Trophoblast cell (in vitro differentiated cells and primary cell): ENCODE results near the gene CXADR.
A peak's percentile ranks its signal among the peaks of the same experiment; 100 is the strongest.

Source experiments
- DNase-seq, 2 donors: peaks; one replicate each; pipeline ENCODE4 v3.0.0-alpha.2; 2016
- H2AFZ ChIP-seq: 2 replicates; pipeline ENCODE4 v1.6.1; 2013; ENCODE audit warnings: low read length, moderate library complexity, mild to moderate bottlenecking; ENCODE audit not compliant: insufficient read depth, poor library complexity
- H2AK5ac ChIP-seq: 2 replicates; pipeline ENCODE4 v1.6.1; 2013; ENCODE audit warnings: mild to moderate bottlenecking, low read length
- H2BK120ac ChIP-seq: 2 replicates; pipeline ENCODE4 v1.6.1; 2013; ENCODE audit warnings: low read length, mild to moderate bottlenecking, moderate library complexity; ENCODE audit not compliant: insufficient read depth, poor library complexity
- H2BK12ac ChIP-seq: 2 replicates; pipeline ENCODE4 v1.6.1; 2013; ENCODE audit warnings: mild to moderate bottlenecking, low read length, moderate library complexity
- H2BK5ac ChIP-seq: 2 replicates; pipeline ENCODE4 v1.6.1; 2013; ENCODE audit warnings: low read length, low read depth, moderate library complexity, mild to moderate bottlenecking; ENCODE audit not compliant: poor library complexity
- H3K14ac ChIP-seq: 2 replicates; pipeline ENCODE4 v1.6.1; 2013; ENCODE audit warnings: mild to moderate bottlenecking, low read length
- H3K18ac ChIP-seq: 2 replicates; pipeline ENCODE4 v1.6.1; 2013; ENCODE audit warnings: mild to moderate bottlenecking, low read length
- H3K23ac ChIP-seq: 2 replicates; pipeline ENCODE4 v1.6.1; 2013; ENCODE audit warnings: low read length
- H3K27ac ChIP-seq: 2 replicates; pipeline ENCODE4 v1.5.1; 2013; ENCODE audit warnings: low read depth, mild to moderate bottlenecking, inconsistent platforms, low read length, moderate library complexity
- H3K27me3 ChIP-seq: 2 replicates; pipeline ENCODE4 v1.6.1; 2013; ENCODE audit warnings: inconsistent platforms, mild to moderate bottlenecking, low read length, moderate library complexity; ENCODE audit not compliant: insufficient read depth
- H3K36me3 ChIP-seq, 2 experiments: 1 replicate in 1 of 2; 2 replicates in 1 of 2; pipeline ENCODE4 v1.6.1; 2013; ENCODE audit warnings: low read length in 2 of 2, mild to moderate bottlenecking in 2 of 2, moderate library complexity in 1 of 2; ENCODE audit not compliant: insufficient read depth in 2 of 2, control insufficient read depth in 1 of 2
- H3K4ac ChIP-seq: 2 replicates; pipeline ENCODE4 v1.6.1; 2013; ENCODE audit warnings: low read depth, mild to moderate bottlenecking, low read length, moderate library complexity
- H3K4me1 ChIP-seq, 2 experiments: 1 replicate in 1 of 2; 2 replicates in 1 of 2; pipeline ENCODE4 v1.6.1; 2013; ENCODE audit warnings: low read length in 2 of 2, mild to moderate bottlenecking in 2 of 2, moderate library complexity in 1 of 2; ENCODE audit not compliant: insufficient read depth in 2 of 2, control insufficient read depth in 1 of 2
- H3K4me2 ChIP-seq: 2 replicates; pipeline ENCODE4 v1.6.1; 2013; ENCODE audit warnings: inconsistent platforms, mild to moderate bottlenecking, low read length, moderate library complexity
- H3K4me3 ChIP-seq: 2 replicates; pipeline ENCODE4 v1.5.1; 2013; ENCODE audit warnings: mild to moderate bottlenecking, low read depth, low read length, inconsistent platforms
- H3K79me1 ChIP-seq: one replicate; pipeline ENCODE4 v1.6.1; 2013; ENCODE audit warnings: low read length
- H3K79me2 ChIP-seq: 2 replicates; pipeline ENCODE4 v1.6.1; 2013; ENCODE audit warnings: low read length, mild to moderate bottlenecking; ENCODE audit not compliant: control insufficient read depth, insufficient read depth, poor library complexity
- H3K9ac ChIP-seq: 2 replicates; pipeline ENCODE4 v1.6.1; 2013; ENCODE audit warnings: mild to moderate bottlenecking, low read length
- H3K9me3 ChIP-seq: 2 replicates; pipeline ENCODE4 v1.6.1; 2013; ENCODE audit warnings: low read depth, mild to moderate bottlenecking, control low read depth, inconsistent platforms, low read length; ENCODE audit not compliant: insufficient read depth
- H4K12ac ChIP-seq: 2 replicates; pipeline ENCODE4 v1.6.1; 2013; ENCODE audit warnings: low read depth, mild to moderate bottlenecking, low read length, moderate library complexity
- H4K8ac ChIP-seq: 2 replicates; pipeline ENCODE4 v1.6.1; 2013; ENCODE audit warnings: low read depth, mild to moderate bottlenecking, low read length, moderate library complexity
- H4K91ac ChIP-seq: one replicate; pipeline ENCODE4 v1.6.1; 2013; ENCODE audit warnings: low read depth, mild to moderate bottlenecking, low read length, moderate library complexity
- WGBS: extraction: QIAGEN DNeasy Blood & Tissue Kit; methylation state at CpG from one replicate; pipeline ENCODE4 v1.1.7; 2013; ENCODE audit warnings: missing lambda C conversion rate; ENCODE audit not compliant: insufficient read length, insufficient coverage; ENCODE audit errors: extremely low coverage; 5-methylcytosine and 5-hydroxymethylcytosine counted together

Gene CXADR

DNA sequence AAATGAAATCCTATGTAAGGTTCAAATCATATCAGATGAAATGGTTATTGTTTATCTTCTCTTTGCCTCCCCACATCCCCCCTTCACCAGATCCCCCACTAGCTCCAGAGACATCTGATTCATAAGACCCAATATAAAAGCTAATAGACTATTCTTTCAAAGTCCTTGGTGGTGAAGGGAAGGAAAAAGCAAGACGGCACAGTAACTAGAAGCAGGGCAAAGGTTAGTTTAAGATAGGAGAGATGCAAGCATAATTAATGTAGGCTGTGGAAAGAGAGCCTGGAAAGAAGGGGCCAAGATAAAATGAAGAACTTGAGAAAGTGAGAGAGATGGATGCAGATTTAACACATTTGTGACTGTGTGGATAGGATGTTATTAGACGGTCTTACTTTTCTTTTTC lies 66.0 kb downstream of the CXADR start:
- H3K27ac ChIP-seq: no peak overlapping the region
- H3K4me3 ChIP-seq: no peak overlapping the region
- no peak overlapping the region for H2BK5ac ChIP-seq
- no peak overlapping the region for H3K4me2 ChIP-seq
- H3K36me3 ChIP-seq: peaks cover 0 to 3% of the 10 kb centered on the region in 2 experiments
- H3K9me3 ChIP-seq: no peaks in the 10 kb centered on the region
- H3K4me1 ChIP-seq: no peaks in the 10 kb centered on the region
- WGBS: no CpG with 5 or more reads among the region's 2 CpGs
- H3K27me3 ChIP-seq: no peaks in the 10 kb centered on the region
- no peak overlapping the region for H3K23ac ChIP-seq
- no peak overlapping the region for H3K4ac ChIP-seq
- no peak overlapping the region for H3K14ac ChIP-seq
- H2AK5ac ChIP-seq: no peak overlapping the region
- H4K12ac ChIP-seq: no peak overlapping the region
- no peaks in the 10 kb centered on the region for H3K79me1 ChIP-seq
- no peak overlapping the region for H3K9ac ChIP-seq
- H2AFZ ChIP-seq: no peak overlapping the region
- H3K18ac ChIP-seq: no peak overlapping the region
- H4K8ac ChIP-seq: no peak overlapping the region
- no peak overlapping the region for H2BK120ac ChIP-seq
- no peaks in the 10 kb centered on the region for H3K79me2 ChIP-seq
- H2BK12ac ChIP-seq: no peak overlapping the region
- DNase-seq: no peak
- H4K91ac ChIP-seq: no peak overlapping the region

- WGBS: no CpG with 5 or more reads among the region's 8 CpGs
- Histone ChIP-seq H3K18ac (no peak overlapping the region), H3K4me3 (no peak overlapping the region), H4K8ac (no peak overlapping the region), H3K9ac (no peak overlapping the region), H3K4me1 (no peaks in the 10 kb centered on the region), H2BK120ac (no peak overlapping the region), H3K23ac (no peak overlapping the region), H3K4me2 (no peak overlapping the region), H3K14ac (no peak overlapping the region), H3K79me2 (no peaks in the 10 kb centered on the region), H4K91ac (no peak overlapping the region), H3K27ac (no peak overlapping the region), H3K4ac (no peak overlapping the region), H3K27me3 (no peaks in the 10 kb centered on the region), H4K12ac (no peak overlapping the region), H2BK12ac (no peak overlapping the region), H3K36me3 (peaks cover 0 to 3% of the 10 kb centered on the region in 2 experiments), H3K79me1 (no peaks in the 10 kb centered on the region), H3K9me3 (no peaks in the 10 kb centered on the region), H2AK5ac (no peak overlapping the region), H2AFZ (no peak overlapping the region), H2BK5ac (no peak overlapping the region)
- no peak for DNase-seq
Measured at GRCh38 chr21:17580319-17580718, 67.5 kb downstream of the CXADR start.

DNA sequence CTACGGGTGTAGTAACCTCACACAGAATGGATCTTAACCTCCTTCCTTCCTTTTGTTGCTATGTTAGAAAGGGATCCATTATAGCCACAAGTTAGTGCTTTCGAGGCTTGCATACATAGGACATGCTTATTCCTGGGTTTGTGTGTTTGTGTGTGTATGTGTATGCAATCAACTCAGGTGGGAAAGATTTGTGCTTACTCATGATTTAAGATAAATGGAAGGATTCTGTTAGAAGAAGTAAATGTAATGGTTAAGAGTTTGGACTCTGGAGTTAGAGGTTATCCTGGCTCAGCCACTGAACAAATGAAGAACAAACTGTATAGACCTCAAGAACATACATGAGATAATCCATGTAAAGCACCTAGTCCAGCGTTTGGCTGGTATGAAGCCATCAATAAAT lies 71.1 kb downstream of the CXADR start:
- Histone ChIP-seq H3K4me1 (no peaks in the 10 kb centered on the region), H3K4ac (no peak overlapping the region), H2BK120ac (no peak overlapping the region), H3K18ac (no peak overlapping the region), H2BK5ac (no peak overlapping the region), H4K91ac (no peak overlapping the region), H3K79me1 (no peaks in the 10 kb centered on the region), H4K8ac (no peak overlapping the region), H3K27ac (no peak overlapping the region), H4K12ac (no peak overlapping the region), H3K4me3 (no peak overlapping the region), H2BK12ac (no peak overlapping the region), H3K36me3 (no peaks in the 10 kb centered on the region), H3K9me3 (no peaks in the 10 kb centered on the region), H3K27me3 (no peaks in the 10 kb centered on the region), H3K14ac (no peak overlapping the region), H3K9ac (no peak overlapping the region), H3K4me2 (no peak overlapping the region), H3K23ac (no peak overlapping the region), H2AK5ac (no peak overlapping the region), H2AFZ (no peak overlapping the region), H3K79me2 (no peaks in the 10 kb centered on the region)
- DNase-seq: no peak
- no CpG with 5 or more reads among the region's 3 CpGs for WGBS

GRCh38 chr21:17585875-17586450 lies 73.1 kb downstream of the CXADR start:
- Histone ChIP-seq H3K27me3 (no peaks in the 10 kb centered on the region), H3K4me3 (no peak overlapping the region), H3K79me2 (no peaks in the 10 kb centered on the region), H3K23ac (no peak overlapping the region), H3K4me2 (no peak overlapping the region), H3K27ac (no peak overlapping the region), H2BK12ac (no peak overlapping the region), H3K14ac (no peak overlapping the region), H2AK5ac (no peak overlapping the region), H4K12ac (no peak overlapping the region), H3K9me3 (no peaks in the 10 kb centered on the region), H4K91ac (no peak overlapping the region), H3K18ac (no peak overlapping the region), H2BK120ac (no peak overlapping the region), H3K36me3 (no peaks in the 10 kb centered on the region), H2BK5ac (no peak overlapping the region), H3K79me1 (no peaks in the 10 kb centered on the region), H3K9ac (no peak overlapping the region), H3K4ac (no peak overlapping the region), H4K8ac (no peak overlapping the region), H2AFZ (no peak overlapping the region), H3K4me1 (no peaks in the 10 kb centered on the region)
- WGBS: no CpG with 5 or more reads among the region's 3 CpGs
- peak; percentile 23 to 83 for DNase-seq
